Ishikawa (cell line): ENCODE measurements around the gene PCNX4.

Experiments
- CEBPB ChIP-seq: IDR thresholded peaks from 2 replicates; pipeline ENCODE4 v1.6.1; 2012
- EP300 ChIP-seq: IDR thresholded peaks from 2 replicates; pipeline ENCODE4 v1.6.1; 2012; ENCODE audit warnings: borderline replicate concordance
- RAD21 ChIP-seq: IDR thresholded peaks from 2 replicates; pipeline ENCODE4 v1.6.1; 2012; ENCODE audit warnings: low read depth
- REST ChIP-seq: IDR thresholded peaks from 2 replicates; pipeline ENCODE4 v1.6.1; 2012; ENCODE audit warnings: low read depth, mild to moderate bottlenecking
- YY1 ChIP-seq: IDR thresholded peaks from 2 replicates; pipeline ENCODE4 v1.6.1; 2012; ENCODE audit warnings: low read depth

DNA sequence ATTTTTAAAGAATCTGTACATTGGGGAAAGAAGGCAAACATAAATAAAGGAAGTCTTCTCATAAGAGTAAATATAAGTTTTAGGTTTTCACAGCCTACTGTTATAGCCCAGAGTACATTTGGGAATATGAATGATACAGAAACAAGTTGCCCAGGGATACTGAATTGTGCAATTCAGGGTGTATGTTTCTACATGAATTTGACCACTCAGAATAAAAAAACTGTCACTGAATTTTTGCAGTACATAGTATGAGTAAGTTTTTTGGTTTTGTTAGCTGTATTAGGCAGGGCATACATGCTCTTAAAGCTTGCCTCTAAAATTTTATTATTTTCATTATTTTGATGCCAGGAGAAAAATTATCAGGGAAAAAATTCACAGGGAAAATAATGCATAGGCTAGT lies 6.6 kb upstream of the PCNX4 start:
- no peak for TF ChIP-seq EP300
- no peak for TF ChIP-seq YY1
- TF ChIP-seq REST, result no peak
- no peak for TF ChIP-seq RAD21
- no peak for TF ChIP-seq CEBPB
